Activated CD4-positive, alpha-beta T cell treated with anti-CD3 and anti-CD28 coated beads, Interleukin-2, amount 50 U/mL, for 48 hours (primary cell): Measurements from ENCODE around the gene GRIK2.
"Not testable (repeated sequence)": the region's sequence is repeated elsewhere in the genome, so short reads cannot be mapped to it uniquely, and the experiment has no call there.

Experiments
- DNase-seq, 2 experiments: peaks; one replicate each; pipeline ENCODE4 v3.0.0-alpha.2; 2020

Gene GRIK2

DNA sequence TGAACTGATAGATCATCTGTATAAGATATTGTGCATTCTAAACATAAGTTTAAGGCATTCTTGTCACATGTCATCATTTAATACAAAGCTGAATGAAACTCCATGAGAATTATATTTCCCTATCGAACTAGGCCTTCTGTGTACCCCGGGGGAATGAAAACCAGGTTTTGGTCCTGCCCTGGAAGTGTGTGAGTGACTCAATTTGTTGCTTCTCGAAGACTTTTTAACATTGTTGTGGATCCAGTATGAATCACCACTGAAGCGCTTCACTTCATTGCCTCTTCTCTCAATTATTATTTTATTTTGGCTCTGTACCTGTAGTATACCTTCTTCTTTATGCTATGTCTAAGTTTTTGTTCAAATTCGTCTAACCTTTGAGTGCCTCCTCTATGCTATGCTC, 150.8 kb downstream of the GRIK2 start:
- no peak for DNase-seq

DNA sequence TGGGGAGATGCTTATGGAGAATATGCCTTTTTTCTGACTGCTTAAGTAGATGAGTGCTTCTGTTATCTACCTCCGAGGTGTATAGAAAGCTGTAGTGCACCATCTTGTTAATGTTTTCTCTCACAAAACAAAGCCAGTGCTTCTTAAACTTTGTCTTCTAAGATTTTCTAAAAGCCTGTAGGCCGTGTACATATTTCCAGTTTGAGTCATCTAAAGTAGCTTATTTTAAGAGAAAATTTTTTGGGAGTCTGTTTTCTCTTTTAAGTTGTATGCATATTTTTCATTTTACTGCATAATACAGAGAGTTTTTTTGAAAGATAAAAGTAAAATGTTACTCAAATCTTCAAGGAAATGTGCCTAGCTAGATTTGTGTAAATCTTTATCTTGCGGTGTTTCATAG, 151.7 kb downstream of the GRIK2 start:
- no peak for DNase-seq

DNA sequence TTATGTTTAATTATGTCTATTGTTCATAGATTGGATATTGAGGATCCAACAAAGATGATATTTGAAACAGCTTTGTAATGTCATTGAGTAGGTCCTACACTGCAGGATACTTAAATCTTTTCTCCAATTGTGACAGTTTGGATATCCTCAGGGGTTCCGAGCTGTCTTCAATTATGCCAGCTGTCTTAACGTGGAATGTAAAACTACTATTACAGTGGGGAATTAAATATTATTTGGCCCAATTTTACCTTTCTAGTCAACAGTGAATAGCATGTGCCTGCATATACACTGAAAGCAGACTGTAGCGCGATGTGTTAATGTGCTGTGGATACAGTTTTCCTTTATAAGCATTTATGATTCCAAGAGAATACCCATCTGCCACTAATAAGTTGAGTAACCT, 156.9 kb downstream of the GRIK2 start:
- DNase-seq: no peak

DNA sequence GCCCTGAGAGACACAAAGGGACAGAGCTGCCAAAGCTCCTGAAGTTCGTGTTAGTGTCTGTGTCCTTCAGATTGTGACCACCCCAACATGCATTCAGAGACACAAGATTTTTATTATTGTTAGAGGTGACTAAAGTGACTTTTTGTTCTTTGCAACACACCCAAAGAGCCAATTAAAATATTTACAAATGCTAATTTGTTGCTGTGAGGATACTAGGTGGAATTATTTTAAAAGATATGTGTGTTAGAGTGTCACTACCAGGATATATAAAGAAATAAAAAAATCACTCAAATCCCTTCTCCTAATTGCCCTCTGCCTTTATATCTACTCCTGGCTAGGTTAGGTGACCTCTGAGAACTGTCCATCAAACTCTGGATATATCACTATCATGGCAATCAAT, 160.7 kb downstream of the GRIK2 start:
- no peak for DNase-seq

DNA sequence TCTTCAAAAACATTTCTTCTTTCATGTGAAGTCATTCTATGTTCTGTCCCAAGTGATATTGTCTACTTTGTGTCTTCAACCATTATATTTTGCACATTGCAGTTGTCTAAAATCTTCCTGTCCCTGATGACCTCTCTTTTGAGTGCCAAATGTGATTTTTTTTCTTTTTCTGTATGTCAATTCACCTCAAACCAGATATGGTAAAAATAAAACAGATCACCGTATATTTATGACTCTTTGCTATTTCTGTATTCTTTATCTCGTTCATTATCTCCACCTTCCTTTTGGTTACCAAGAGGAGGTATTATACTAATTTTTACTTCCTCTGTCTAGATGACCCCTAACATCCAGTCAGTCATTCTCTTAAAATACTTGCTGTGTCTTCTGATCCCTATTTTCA, 165.2 kb downstream of the GRIK2 start:
- no peak for DNase-seq

DNA sequence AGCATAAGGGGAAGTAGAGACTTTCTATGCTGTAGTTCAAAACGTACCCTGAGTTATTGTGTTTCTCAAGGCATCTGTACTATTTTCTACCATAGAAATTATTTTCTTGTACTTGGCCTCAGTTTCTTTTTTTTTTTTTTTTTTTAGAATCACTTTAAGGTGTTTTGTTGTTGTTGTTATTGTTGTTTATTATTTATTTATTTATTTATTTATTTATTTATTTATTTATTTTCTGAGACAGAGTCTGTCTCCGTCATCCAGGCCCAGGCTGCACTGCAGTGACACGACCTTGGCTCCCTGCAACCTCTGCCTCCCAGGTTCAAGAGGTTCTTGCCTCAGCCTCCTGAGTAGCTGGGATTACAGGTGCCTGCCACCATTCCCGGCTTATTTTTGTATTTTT, 179.1 kb downstream of the GRIK2 start:
- DNase-seq: no peak

DNA sequence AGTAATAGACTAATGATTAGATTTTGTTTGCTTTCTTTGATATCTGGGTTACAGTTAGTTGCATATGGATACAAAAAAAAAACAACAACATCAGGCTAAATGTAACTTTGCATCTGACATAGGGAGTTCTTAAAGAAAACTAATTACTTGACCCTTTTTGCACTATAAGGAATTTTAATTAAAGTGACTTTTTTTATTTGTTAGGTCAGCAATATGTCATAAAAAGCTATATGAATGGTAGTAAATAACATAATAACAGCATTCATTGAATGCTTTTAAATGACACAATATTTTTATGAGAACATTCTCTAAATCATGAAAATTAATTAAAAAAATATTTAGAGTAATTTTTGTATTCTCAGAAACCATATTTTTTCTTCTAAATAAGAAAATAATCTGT, 183.6 kb downstream of the GRIK2 start:
- no peak for DNase-seq

DNA sequence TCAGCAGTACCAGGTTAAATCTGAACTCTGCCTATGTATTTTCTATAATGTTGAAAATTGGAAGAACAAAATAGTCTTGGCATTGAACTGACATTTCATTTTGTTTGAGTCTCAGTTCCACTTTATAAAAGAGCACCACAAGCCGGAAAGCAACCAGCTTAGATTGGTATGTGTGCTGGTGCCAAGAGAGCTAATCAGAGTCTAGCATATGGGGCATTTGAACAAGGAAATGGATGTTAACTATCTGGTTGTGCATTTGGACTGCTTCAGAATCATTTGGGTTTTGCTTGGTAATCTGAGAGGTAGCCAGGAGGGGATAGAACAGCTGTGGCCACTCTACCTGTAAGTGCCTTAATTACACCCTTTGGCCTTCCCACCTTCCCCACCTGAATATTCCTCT, 184.8 kb downstream of the GRIK2 start:
- no peak for DNase-seq

DNA sequence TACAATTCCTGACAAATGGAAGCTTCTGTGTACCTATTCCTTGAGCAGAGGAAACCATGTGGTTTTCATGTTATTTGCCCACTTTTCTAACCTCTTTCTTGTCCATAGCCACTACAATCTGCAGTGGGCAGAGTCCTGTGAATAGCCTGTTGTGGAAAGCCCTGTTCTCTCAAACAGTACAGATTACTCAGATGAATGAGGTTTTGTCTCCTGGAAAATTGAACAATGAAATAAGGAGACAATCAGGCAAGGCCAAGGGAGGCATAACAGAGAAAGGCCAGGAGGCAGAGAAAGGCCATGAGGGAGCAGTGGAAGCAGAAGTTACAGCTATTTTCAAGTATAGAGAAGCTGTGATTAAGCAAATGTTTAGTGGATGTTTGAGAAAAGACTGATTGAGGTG, 189.3 kb downstream of the GRIK2 start:
- DNase-seq: no peak

DNA sequence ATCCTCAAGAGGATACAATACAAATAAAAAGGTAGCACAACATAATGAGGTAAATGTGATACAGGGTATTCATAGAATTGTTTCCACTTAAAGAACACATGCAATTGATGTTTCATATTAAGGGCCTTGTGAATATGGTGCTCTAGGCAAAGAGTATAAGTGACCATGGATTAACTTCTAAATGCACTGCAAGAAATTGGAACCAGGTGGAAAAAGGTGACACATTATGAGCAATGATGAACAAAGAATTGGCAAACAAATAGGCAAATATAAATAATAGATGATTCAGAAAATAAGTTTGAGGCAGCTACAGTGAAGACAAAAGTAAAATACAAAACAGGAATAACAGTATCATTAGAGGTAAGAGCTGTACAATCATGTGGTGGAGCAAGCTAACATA, 192.0 kb downstream of the GRIK2 start:
- no peak for DNase-seq

DNA sequence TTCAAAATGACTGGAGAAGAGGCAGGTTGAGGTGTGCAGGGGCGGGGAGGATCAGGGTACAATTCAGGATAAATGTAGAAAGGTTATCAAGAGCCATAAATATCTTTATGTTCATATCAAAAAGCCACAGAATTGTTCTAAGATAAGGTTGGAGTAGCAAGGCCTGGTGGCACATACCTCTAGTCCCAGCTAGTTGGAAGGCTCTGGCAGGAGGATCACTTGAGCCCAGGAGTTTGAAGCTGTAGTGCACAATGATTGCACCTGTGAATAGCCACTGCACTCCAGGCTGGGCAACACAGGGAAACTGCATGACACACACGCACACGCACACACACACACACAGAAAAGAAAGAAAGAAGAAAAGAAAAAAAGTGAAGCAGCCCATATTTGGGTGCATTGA, 194.8 kb downstream of the GRIK2 start:
- DNase-seq: no peak

DNA sequence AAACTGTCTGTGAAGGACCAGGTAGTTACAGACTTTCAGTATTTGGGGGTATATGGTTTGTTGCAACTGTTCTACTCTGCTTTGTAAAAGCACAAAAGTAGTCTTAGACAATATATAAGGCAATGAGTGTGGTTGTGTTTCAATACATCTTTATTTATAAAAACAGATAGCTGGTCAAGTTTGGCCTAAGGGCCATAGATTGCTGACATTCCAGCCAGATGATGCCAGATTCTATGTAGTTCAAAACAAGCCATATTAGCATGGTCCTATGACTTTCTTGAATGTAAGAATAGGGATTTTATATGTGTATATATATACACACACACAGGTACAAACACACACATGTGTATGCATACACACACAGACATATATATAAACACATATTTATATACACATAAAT, 201.8 kb downstream of the GRIK2 start:
- no peak for DNase-seq

DNA sequence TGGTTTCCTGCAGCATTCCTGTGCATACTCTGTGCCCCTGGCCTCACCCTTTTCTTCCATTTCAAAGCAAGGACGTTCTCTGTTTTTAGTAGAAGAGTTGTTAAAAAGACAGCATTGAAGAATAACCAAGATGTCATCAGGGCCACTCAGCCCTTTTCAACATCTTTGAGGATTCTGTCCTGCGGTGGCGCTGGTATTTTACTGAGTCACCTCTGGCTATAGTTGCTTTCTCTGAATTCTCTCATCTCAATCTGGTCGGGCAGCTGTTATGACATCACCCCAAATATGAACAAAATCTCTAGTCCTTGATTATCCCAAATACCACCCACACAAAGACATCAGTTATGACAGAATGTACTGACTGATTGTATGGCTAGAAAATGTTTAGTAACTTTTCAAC, 204.2 kb downstream of the GRIK2 start:
- no peak for DNase-seq

DNA sequence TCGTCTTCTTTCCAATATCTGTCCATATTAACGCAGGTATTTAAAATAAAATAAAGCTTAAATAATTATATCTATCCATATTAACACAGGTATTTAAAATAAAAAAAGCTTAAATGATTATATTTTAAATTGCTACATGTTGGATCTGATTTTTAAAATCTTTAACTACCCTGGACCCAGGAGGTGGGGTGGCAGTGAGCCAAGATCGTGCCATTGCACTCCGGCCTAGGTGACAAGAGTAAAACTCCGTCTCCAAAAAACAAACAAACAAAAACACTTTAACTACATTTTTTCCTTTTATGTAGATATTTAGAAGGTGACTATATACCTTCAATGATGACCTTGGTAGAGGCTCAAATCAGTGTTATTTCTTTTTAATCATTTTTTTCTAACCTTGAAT, 211.9 kb downstream of the GRIK2 start:
- no peak for DNase-seq

DNA sequence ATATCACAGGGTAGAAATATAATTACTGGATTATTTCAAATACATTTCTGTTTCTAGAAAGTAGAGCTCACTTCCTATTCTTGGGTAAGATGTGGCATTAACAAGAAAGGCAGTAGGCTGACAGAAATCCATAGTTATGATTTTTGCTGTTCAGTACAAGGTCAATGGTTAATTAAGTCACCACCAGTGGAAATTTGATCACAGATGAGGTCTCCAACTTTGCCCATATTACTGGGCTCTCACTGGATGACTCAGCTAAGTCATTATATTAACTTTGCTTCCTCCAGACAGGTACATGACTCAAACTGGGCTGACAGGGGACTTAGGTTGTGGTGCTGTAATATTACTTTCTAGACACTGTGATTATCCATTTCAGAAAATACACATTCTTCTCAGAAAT, 212.4 kb downstream of the GRIK2 start:
- no peak for DNase-seq

DNA sequence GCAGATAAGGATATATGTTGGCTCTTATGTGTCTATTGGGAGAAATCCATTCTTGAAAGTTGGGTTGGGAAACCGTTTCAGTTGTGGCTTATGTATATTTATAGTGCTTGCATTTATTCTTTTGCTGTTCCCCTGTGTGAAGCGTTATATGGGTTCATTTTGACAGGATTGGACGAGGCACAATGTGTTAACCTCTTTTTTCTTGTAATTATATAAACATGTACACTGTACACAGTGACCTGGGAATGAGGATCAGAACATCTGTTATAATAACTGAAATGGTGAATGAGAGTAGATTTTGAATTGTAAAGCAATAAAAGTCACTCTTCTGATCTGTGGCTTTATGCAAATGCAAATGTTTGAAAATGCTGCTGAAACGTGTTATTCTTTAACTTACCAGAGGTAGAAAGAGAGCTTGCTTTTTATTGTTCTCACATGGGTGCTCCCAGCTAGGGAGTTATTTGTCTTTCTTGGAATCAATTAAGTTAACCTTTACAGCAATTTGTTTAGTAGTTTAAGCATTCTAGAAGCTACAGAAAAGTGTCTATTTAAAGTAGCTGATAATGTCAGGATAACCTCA, 213.7 kb downstream of the GRIK2 start:
- no peak for DNase-seq

DNA sequence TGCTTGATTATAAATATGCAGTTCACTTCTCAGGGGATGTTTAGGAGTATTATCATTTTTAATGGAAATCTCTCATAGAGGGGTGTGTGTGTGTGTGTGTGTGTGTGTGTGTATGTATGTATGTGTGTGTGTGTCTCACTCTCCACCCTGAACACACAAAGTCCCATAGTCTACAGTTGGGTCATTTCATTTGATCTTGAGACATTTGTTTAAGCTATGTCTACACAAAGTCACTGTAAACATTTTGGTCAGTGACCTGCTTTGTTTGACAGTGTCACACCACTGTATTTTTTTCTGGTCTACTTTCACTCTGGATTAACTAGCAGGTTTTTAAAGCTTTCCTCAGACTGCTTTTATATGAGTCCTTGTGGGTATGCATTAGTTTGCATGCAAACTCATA, 215.2 kb downstream of the GRIK2 start:
- DNase-seq: no peak

DNA sequence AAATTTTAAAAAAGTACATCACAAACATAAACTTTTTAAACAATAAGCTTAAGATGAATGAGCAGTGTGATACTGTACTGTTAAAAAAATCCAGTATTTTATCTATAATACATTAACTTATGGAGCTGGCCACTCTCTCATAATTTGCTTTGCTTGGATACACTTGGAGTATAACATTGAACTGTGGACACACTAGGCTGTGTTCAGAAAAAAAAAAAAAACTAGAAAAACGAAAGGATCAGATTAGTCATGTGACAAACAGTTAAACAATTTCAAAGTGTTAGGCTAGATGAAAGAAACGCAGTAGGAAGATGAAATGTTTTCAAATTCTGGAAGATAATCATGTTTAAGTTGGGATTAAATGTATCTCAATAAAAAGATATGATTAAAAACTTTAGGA, 220.0 kb downstream of the GRIK2 start:
- DNase-seq: no peak

DNA sequence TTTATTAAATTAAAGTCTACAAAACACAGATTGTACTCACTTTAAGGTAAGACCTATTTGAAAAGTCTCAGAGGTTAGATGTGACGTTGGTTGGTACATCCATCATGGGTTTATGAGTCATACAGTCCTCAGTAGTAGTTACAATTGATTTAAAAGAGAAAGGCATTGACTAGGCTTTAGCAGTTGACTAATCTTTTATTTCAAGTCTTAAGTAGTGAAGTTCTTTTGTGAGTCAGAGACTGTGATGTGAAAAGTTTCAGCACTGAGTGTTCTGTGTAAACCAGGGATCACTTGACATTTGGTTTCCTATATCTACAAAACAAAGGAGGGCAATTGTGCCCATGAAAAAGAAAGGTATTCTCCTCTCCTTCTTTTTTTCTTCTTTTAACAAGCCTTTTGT, 221.3 kb downstream of the GRIK2 start:
- DNase-seq: no peak

DNA sequence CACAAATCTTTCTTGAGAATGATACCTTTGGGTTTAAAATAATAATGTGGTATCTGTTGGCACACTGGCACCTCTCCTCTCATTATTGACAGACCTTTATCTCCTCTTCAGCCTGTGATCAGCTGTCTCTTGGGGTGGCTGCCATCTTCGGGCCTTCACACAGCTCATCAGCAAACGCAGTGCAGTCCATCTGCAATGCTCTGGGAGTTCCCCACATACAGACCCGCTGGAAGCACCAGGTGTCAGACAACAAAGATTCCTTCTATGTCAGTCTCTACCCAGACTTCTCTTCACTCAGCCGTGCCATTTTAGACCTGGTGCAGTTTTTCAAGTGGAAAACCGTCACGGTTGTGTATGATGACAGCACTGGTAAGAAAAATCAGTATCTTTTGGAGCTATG, 232.8 kb downstream of the GRIK2 start:
- no peak for DNase-seq

DNA sequence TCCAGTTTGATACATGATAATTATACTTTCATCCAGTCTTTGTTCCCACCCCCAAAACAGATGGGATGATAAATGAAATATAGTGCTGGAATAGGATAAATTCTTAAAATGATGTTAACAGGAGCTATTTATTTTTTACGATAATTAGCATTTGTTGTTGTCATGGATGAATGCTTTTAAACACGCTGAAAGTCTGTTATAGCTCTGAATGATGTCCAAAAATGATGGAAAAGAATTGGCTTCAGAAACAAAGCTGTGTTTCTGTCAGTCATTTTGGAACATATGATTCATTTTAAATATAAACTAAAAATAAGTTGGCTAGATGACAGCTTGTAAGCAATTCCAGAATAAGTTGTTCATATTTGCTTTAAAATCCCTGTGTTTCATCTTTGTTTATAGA, 237.4 kb downstream of the GRIK2 start:
- no peak for DNase-seq

DNA sequence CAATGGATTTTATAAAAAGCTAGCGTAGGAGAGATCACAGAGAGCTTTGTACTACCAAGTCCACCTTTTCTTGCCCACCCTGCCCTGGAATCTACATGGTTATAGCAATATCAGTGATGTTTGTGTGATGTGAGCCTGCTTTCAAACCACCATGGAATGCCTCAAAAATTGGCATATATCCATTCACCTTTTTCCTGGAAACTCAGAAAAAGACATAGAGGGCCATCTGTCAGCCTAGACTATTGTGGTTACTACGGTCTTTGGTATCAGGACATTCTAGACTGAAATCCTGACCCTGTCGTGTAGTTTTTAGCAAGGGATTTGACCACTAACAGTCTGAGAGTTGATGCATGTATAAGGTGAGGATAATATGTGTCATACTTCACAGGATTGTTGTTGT, 239.6 kb downstream of the GRIK2 start:
- no peak for DNase-seq

DNA sequence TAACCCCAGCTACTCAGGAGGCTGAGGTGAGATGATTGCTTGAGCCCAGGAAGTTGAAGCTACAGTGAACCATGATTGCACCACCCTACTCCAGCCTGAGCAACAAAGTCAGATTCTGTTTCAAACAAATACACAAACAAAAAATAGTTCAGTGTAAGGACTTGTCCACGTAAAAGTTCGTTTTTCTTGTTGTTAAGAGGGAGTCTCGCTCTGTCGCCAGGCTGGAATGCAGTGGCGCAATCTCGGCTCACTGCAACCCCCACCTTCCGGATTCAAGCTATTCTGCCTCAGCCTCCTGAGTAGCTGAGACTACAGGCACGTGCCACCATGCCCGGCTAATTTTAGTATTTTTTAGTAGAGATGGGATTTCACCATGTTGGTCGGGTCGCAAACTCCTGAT, 245.4 kb downstream of the GRIK2 start:
- DNase-seq: not testable (repeated sequence)

DNA sequence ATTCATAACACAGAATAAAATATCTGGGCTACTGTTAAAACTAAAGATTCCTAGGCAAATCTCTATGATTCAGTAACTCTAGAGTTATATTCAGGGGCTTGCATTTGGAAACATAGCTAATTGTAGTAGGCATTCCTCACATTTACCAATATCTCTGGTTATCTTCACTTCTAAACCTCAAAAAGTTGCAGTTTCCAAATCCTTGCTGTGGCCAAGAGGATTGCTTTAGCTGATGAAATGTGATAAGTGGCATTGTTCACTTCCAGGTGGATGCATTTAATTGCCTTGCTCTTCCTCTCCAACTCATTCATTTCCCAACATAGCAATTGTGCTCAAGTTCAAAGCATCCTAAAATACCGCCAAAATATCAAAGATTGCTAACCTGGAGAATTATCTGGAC, 246.6 kb downstream of the GRIK2 start:
- no peak for DNase-seq

DNA sequence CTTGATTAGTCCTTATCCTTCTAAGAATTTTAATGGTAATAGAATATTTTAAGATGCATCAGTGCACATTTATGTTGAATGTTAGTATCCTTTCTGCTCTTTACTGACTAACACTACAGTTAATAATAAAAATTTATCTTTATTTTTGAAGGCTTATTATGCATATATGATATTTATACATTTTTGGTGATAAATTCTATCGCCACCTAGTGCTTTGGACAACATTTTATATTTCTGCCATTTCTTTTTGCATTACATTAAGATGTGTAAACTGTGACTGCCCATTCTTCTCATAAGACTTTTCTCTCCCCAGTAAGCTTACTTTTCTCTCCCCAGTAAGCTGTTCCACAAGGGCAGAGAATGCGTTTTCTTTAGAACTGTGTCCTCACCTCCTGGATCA, 252.3 kb downstream of the GRIK2 start:
- DNase-seq: no peak
